HAP-1 (cell line): ENCODE results near the gene IFNGR1.
"Not testable (repeated sequence)": the region's sequence is repeated elsewhere in the genome, so short reads cannot be mapped to it uniquely, and the experiment has no call there.

Experiments
- DNase-seq, 2 experiments: peaks; one replicate each; pipeline ENCODE4 v3.0.0-alpha.2; 2016 to 2020; ENCODE audit warnings: low spot score in 2 of 2
- H3K27me3 ChIP-seq: fragments of 250-450 bp; sonication (Bioruptor Pico); 2 replicates; pipeline ENCODE4 v1.5.1; 2020; ENCODE audit warnings: low read depth, mild to moderate bottlenecking, moderate library complexity
- H3K36me3 ChIP-seq: fragments of 250-450 bp; sonication (Bioruptor Pico); replicated peaks from 2 replicates; pipeline ENCODE4 v1.5.1; 2020; ENCODE audit warnings: mild to moderate bottlenecking
- H3K4me1 ChIP-seq: fragments of 250-450 bp; sonication (Bioruptor Pico); 2 replicates; pipeline ENCODE4 v1.5.1; 2020; ENCODE audit warnings: mild to moderate bottlenecking
- H3K4me3 ChIP-seq: fragments of 250-450 bp; sonication (Bioruptor Pico); 2 replicates; pipeline ENCODE4 v1.5.1; 2020; ENCODE audit warnings: mild to moderate bottlenecking, moderate library complexity
- H3K9me3 ChIP-seq: fragments of 250-450 bp; sonication (Bioruptor Pico); 2 replicates; pipeline ENCODE4 v1.5.1; 2020; ENCODE audit warnings: mild to moderate bottlenecking, moderate library complexity
- in situ Hi-C: fragments of 300-500 bp; cut with MboI; formaldehyde crosslinking; loops from 3 replicates; pipeline ENCODE4 v1.14.3; 2020; ENCODE audit warnings: low sequenced_read_pairs, inconsistent platforms, mixed read lengths

The IFNGR1 gene

DNA sequence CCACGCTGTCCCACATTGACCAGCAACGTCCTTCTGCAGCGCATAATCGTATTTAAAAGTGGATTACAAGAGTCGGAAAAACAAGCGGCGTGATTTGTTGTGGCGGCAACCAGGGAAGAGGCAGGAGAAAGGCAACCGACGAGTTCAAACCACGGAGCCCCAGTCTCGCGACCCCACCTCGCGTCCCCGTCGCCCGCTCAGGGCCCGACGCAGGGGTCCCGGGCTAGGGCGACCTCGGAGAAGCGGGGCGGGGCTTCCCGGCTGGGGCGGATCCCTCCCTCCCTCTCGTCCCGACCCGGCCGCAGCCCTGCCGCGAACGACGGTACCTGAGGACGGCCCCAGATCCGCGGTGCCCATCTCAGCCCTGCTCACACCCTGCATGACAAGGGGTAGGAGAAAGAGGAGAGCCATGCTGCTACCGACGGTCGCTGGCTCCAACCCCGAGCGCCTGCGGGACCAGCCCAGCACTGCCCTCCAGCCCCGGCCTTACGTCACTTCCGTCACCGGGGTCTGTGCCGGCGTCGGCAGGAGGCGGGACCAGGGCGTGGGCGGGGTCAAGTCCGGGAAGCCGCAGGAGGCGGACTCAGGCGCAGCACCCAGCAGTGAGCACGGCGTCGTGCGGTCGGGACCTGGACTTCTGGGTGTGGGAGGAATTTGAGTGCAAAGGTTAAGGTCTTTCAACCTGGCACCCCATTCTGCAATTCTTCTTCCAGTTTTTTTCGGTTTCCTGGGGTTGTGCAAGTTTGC is at the start of gene IFNGR1:
TSS of gene IFNGR1 (minus strand) at position 469 of the 747 bp plus-strand sequence. CDS start at position 411, 58 bp downstream.
- Histone ChIP-seq H3K9me3 (no peaks in the 10 kb centered on the region), H3K4me3 (peak within 1 kb of the TSS; percentile 81), H3K27me3 (no peaks in the 10 kb centered on the region), H3K36me3 (no peaks in the 10 kb centered on the region), H3K4me1 (peaks cover 15% of the 10 kb centered on the region)
- DNase-seq, result peak; percentile 86 to 98
- in situ Hi-C loops, result no loop called here

DNA sequence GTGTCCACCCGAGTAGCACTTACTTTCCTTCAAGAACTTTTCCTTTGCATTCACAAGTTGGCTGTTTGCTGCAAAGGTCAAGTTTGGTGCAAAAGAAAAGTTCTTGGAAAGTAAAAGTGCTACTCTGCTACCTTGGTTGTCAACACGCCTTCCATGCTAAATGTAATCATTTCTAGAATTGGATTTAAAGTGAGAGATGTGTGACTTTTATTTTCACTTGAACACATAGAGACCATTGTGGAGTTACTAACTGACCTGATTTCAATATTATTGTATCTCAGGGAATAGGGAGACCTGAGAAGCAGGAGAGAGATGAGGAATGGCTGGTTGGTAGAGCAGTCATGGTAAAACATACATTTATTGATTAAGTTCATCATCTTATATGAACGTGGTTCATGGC is 49.7 kb upstream of the IFNGR1 start:
- in situ Hi-C loops, result loop anchor here (5.0 kb wide), 1 partner anchor 383 kb away; no protein-coding TSS in a partner anchor
- Histone ChIP-seq H3K9me3 (peaks cover 2% of the 10 kb centered on the region), H3K27me3 (no peaks in the 10 kb centered on the region; the same call in 1 of the 2 replicates), H3K36me3 (no peaks in the 10 kb centered on the region), H3K4me1 (peaks cover 4% of the 10 kb centered on the region), H3K4me3 (no peak overlapping the region)
- DNase-seq, result no peak

DNA sequence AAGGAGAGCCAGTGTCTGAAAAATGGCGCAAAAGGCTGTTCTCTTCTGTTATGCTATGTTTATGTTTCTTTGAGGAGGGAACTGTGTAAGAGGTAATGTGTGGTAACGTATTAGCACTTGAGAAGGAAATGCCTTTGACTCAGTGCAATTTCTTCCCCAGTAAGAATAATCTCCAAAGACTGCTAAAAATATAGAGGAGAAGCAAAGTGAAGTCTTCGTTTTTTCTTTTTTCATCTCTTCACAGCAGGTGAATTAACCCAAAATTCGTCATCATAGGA is 47.1 kb upstream of the IFNGR1 start:
- Histone ChIP-seq H3K9me3 (peaks cover 2% of the 10 kb centered on the region), H3K27me3 (no peaks in the 10 kb centered on the region; the same call in 1 of the 2 replicates), H3K36me3 (no peaks in the 10 kb centered on the region), H3K4me3 (no peak overlapping the region), H3K4me1 (peaks cover 4% of the 10 kb centered on the region)
- in situ Hi-C loops, result loop anchor here (5.0 kb wide), 1 partner anchor 386 kb away; no protein-coding TSS in a partner anchor
- DNase-seq, result no peak

DNA sequence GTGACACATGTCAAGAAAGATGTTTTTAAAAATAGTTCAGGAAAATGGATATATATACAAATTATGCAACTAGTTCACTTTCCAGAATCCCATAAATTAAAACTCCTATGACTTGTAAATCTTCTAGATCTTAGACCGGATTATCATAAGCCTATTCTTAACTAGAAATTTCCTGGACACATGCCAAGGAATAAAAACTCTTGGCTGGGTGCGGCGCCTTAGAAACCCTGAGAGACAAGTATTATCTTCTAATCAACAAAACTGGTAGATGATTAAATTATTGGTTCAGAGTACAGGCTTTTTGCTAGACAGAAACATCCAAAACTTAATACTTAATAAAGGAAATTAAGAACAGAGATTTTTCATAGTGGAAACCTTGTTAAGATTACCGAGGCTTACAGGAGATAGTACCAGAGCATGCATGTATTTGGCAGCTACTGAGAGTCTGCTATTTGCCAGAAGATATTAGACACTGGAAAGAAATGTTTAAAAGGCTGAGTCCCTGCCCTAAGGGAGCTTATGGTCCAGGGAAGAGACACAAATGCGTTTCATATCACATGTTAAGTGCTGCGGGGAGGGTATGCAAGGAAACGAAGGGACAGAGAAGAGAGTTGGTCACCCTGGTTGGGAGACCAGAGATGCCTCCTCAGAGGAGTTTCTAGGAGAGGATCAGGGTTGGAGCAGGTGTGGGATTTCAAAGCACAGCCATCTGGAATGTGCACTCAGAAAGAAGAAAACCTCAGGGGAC is 46.5 kb upstream of the IFNGR1 start:
- Histone ChIP-seq H3K36me3 (no peaks in the 10 kb centered on the region), H3K27me3 (no peaks in the 10 kb centered on the region; the same call in 1 of the 2 replicates), H3K9me3 (peaks cover 2% of the 10 kb centered on the region), H3K4me1 (peaks cover 4% of the 10 kb centered on the region), H3K4me3 (no peak overlapping the region)
- DNase-seq, result peak in 1 of 2 experiments; percentile 39
- in situ Hi-C loops, result loop anchor here (5.0 kb wide), 1 partner anchor 387 kb away; no protein-coding TSS in a partner anchor

DNA sequence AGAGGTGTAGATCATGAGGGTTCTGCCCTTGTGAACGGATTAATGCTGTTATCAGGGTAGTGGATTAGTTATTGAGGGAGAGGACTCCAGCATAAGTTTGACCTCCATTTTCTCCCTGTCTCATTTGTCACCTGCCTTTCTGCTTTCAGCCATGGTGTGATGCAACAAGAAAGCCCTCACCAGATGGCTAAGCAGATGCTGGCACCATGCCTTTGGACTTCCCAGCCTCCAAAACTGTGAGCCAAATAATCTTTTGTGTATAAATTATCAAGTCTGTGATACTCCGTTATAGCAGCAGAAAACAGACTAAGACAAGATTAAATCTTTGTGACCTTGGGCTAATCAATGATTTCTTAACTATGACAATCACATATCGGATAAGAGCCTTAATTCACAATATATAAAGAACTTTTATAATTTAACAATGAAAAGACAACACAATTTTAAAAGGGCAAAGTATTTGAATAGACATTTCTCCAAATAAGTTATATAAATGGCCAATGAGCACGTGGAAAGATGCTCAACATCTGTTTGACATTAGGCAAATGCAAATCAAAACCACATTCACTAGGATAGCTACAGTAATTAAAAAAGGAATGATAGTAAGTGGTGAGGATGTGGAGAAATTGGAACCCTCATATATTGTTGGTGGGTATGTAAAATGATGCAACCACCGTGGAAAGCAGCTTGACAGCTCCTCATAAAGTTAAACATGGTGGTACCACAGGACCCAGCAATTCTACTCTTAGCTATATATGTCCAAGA is 45.3 kb upstream of the IFNGR1 start:
- in situ Hi-C loops, result loop anchor here (5.0 kb wide), 1 partner anchor 388 kb away; no protein-coding TSS in a partner anchor

DNA sequence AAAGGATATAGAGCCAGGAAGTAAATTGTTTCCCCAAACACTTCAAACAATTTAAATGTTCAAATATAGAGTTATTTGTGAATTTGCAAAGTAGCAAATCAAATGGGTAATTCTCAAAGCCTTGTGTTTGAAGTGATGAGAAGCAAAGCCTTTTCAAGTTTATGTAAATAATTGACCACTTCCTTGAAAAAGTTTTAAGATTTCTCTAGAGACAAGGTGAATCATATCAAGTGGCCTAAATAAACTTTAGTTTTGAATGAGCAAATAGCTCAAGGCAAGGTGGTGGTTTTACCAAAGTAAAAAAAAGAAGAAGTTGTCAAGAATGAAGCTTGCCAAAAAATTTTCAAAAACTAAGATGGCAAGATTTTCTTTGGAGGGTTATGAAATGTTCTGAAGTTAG is 42.6 kb upstream of the IFNGR1 start:
- H3K4me1 ChIP-seq, result peaks cover 4% of the 10 kb centered on the region
- H3K27me3 ChIP-seq, result no peaks in the 10 kb centered on the region; the same call in 1 of the 2 replicates
- H3K36me3 ChIP-seq, result no peaks in the 10 kb centered on the region
- no peak for DNase-seq
- in situ Hi-C loops, result no loop called here
- no peak overlapping the region for H3K4me3 ChIP-seq
- peaks cover 2% of the 10 kb centered on the region for H3K9me3 ChIP-seq

More for the DNA sequence above, 45.3 kb upstream of the IFNGR1 start:
- DNase-seq, result no peak
- H3K9me3 ChIP-seq, result peaks cover 2% of the 10 kb centered on the region
- H3K4me3 ChIP-seq, result no peak overlapping the region
- H3K27me3 ChIP-seq, result no peaks in the 10 kb centered on the region; the same call in 1 of the 2 replicates
- H3K36me3 ChIP-seq, result no peaks in the 10 kb centered on the region
- peaks cover 4% of the 10 kb centered on the region for H3K4me1 ChIP-seq

DNA sequence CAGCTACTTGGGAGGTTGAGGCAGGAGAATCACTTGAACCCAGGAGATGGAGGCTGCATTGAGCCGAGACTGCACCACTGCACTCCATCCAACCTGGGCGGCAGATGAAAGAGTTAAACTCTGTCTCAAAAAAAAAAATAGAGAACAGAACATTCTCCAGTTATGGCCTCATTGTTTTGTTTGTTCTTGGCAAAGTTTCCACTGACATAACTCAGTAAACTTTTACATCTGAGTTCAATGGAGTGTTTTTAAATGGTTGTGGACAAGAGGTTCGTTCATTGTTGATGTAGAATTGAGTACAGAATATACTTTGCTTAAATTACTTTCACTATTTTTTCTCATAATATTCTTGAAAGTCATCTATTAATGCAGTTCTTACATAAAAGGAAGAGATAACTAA is 42.2 kb upstream of the IFNGR1 start:
- Histone ChIP-seq H3K4me1 (peaks cover 4% of the 10 kb centered on the region), H3K36me3 (no peaks in the 10 kb centered on the region), H3K27me3 (no peaks in the 10 kb centered on the region; the same call in 1 of the 2 replicates), H3K4me3 (no peak overlapping the region), H3K9me3 (peaks cover 2% of the 10 kb centered on the region)
- in situ Hi-C loops, result no loop called here
- DNase-seq, result no peak

DNA sequence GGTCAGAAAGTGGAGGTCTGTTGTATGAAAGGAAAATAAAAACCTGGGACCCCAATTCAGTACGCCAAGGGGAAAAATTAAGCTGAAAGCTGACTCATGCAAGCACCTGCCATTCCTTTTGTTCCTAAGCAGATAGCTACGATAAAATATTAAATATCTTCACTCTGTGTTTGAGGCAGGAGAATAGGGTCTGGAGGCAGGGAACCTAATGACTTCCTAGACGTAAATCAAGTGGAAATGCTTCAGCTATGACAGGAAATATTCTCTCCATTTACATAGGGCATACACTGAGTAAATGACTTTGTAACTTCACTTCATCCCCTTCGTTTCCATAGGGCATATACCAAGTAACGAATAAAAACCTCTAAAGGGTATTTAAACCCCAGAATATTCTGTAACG is 41.0 kb upstream of the IFNGR1 start:
- H3K4me1 ChIP-seq, result no peaks in the 10 kb centered on the region
- no peak for DNase-seq
- no peaks in the 10 kb centered on the region for H3K36me3 ChIP-seq
- H3K4me3 ChIP-seq, result no peak overlapping the region
- in situ Hi-C loops, result no loop called here
- no peaks in the 10 kb centered on the region; the same call in 1 of the 2 replicates for H3K27me3 ChIP-seq
- H3K9me3 ChIP-seq, result peaks cover 2% of the 10 kb centered on the region; the same call in 1 of the 2 replicates

DNA sequence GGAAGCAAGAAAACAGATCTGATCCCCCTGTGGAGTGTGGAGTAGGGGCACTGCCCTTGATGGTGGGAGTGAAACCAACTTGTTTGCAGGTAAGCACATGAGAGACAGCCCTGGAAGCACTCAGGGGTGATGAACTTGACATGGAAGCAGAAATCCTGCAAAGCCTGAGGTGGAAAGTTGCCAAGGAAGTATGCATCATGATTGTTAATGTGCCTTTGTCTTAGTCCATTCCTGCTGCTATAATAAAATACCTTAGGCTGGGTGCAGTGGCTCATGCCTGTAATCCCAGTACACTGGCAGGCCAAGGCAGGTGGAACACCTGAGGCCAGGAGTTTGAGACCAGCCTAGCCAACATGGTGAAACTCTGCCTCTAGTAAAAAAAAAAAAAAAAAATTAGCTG is 40.2 kb upstream of the IFNGR1 start:
- in situ Hi-C loops, result no loop called here

DNA sequence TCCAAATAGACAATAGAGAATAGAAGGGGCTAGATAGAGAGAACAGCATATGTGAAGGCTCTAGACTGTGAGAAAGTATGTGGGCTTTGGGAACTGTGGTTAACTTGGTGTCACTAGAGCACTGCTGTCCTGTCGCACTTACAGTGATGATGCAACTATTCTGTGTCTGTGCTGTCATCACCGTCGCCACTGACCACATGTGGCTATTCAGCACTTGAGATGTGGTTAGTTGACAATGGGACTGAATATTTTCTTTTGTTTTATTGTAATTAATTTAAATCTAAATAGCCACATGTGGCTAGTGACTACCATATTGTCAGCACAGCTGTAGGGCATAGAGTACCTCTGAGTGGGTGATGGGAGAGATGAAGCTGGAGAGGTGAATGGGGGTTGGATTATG is 39.0 kb upstream of the IFNGR1 start:
- in situ Hi-C loops, result no loop called here
- DNase-seq, result no peak
- Histone ChIP-seq H3K4me3 (no peak overlapping the region), H3K27me3 (no peaks in the 10 kb centered on the region), H3K9me3 (0 out of 2 replicates have a peak, but pooled peaks cover 1% of the 10 kb centered on the region), H3K4me1 (no peaks in the 10 kb centered on the region), H3K36me3 (no peaks in the 10 kb centered on the region)

More for the DNA sequence above, 40.2 kb upstream of the IFNGR1 start:
- Histone ChIP-seq H3K36me3 (no peaks in the 10 kb centered on the region), H3K4me3 (no peak overlapping the region), H3K4me1 (no peaks in the 10 kb centered on the region), H3K9me3 (no peaks in the 10 kb centered on the region), H3K27me3 (no peaks in the 10 kb centered on the region)
- DNase-seq, result no peak

DNA sequence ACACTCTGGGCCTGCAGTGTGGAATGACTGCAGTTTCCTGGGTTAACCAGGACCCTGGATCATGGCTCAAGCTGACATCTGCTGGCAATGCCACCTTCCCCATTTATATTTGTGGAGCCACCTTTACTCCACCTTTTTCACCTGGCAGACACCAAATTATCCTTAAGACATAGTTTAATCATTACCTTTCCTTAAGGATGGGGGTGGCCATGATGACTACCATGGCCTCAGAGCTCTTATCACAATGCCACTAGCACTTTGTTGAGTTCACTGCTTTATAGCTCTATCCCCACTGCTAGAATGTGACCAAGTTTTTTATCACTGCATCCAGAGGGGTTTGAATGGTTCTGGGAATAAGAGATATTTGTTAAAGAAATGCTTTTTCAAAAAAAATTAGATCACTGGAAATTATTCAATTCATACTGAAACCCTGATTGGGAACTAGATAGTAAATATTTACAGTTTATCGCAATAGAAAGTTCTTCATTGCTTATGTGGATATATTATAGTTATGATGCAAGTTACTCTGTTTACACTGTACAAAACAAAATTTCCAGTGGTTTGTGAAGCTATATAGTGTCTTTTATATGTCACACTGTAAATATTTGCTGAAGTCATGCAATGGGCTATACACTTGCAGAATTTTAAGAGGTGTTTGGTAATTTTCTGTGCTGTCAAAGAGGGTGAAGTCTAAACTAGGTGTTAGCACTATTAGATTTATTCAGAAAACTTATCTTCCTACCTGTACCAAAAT is 37.3 kb upstream of the IFNGR1 start:
- no peak for DNase-seq
- in situ Hi-C loops, result no loop called here
- no peak overlapping the region for H3K4me3 ChIP-seq
- H3K27me3 ChIP-seq, result no peaks in the 10 kb centered on the region
- no peaks in the 10 kb centered on the region for H3K36me3 ChIP-seq
- H3K9me3 ChIP-seq, result 0 out of 2 replicates have a peak, but pooled peaks cover 3% of the 10 kb centered on the region
- H3K4me1 ChIP-seq, result no peaks in the 10 kb centered on the region

DNA sequence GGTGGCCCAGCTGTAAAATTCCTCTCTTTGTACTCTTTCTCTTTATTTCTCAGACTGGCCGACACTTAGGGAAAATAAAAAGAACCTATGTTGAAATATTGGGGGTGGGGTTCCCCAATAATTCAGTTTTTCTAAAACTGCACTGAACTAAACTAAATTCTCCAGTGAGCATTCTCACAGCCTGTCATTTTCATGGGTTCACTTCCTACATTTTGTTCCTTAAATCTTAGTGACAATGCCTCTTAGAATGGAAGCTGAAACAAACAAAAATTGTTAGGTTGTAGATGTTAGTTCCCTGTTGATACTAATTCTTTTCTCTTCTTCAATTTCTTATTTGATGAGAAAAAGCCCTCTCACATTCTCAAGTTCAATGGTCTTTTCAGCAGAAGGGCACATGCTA is 35.8 kb upstream of the IFNGR1 start:
- Histone ChIP-seq H3K4me1 (no peaks in the 10 kb centered on the region), H3K36me3 (no peaks in the 10 kb centered on the region), H3K9me3 (peaks cover 8% of the 10 kb centered on the region; the same call in 1 of the 2 replicates), H3K4me3 (no peak overlapping the region), H3K27me3 (no peaks in the 10 kb centered on the region)
- no peak for DNase-seq
- in situ Hi-C loops, result no loop called here

DNA sequence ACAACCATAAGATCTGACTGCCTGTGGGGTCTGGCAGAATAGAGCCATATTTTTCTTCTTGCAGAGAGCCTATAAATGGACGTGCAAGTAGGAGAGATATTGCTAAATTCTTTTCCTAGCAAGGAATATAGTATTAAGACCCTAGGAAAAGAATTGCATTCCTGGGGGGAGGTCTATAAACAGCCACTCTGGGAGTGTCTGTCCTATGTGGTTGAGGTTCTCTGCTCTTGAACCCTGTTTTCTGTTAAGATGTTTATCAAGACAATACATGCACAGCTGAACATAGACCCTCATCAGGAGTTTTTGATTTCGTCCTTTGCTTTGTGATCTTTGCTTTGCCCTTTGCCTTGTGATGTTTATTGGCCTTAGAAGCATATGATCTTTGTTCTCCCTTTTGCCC is 35.2 kb upstream of the IFNGR1 start:
- H3K4me1 ChIP-seq, H3K4me3 ChIP-seq, H3K27me3 ChIP-seq, H3K36me3 ChIP-seq, H3K9me3 ChIP-seq, DNase-seq, in situ Hi-C loops: not testable (repeated sequence)
